Activated gamma-delta T cell (primary cell): ENCODE measurements around the gene PRPF19.

Source experiments
- DNase-seq: peaks from one replicate; lab custom pipeline; 2025; lab: John Stamatoyannopoulos, UW

Gene PRPF19

DNA sequence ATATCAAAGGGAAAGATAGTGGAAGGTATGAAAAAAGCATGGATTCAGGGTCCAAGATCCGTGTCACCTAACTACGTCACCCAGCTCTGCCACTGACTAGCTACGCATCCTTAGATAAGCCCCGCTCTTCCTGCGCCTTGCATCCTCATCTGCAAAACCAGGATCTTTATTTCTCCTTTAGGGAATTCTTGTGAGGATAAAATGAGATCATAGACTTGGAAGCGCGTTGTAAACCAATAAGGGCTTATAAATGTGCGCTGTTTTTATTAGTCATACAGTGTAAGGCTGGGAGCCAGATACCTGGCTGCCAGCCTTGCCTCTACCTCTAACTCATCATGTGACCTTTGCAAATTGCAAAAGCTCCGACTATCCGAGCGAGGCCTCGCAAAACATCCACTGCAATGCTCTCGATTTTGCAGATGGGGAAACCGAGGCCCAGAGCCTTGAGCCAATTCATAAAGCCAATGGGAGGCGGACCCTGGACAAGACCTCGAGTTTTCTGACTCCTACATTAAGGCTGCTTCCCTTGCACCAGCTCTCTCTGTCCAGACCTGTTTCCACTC is 753 bp downstream of the PRPF19 start:
- no peak for DNase-seq

- DNase-seq = no peak
These were observed 1.3 kb downstream of the PRPF19 start for GRCh38 chr11:60905047-60905446.

DNA sequence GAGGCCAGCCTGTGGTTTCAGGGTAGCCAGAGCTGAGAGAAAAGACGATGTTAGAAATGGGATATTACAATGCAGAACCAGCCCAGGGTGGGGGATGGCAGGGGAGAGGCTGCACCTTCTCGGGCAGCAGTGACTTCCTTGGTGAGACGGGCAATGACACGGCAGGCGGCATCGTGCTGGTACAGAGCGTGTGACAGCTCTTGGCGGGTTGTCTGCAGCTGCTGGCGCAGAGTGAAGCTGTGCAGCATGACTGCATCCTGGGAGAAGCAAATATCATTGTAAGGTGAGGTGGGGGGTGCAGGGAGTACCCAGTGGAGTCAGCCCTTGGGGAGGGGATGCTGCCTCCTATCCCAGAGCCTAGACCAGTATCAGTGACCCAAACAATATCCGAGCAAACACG is 3.8 kb downstream of the PRPF19 start:
- DNase-seq = no peak

DNA sequence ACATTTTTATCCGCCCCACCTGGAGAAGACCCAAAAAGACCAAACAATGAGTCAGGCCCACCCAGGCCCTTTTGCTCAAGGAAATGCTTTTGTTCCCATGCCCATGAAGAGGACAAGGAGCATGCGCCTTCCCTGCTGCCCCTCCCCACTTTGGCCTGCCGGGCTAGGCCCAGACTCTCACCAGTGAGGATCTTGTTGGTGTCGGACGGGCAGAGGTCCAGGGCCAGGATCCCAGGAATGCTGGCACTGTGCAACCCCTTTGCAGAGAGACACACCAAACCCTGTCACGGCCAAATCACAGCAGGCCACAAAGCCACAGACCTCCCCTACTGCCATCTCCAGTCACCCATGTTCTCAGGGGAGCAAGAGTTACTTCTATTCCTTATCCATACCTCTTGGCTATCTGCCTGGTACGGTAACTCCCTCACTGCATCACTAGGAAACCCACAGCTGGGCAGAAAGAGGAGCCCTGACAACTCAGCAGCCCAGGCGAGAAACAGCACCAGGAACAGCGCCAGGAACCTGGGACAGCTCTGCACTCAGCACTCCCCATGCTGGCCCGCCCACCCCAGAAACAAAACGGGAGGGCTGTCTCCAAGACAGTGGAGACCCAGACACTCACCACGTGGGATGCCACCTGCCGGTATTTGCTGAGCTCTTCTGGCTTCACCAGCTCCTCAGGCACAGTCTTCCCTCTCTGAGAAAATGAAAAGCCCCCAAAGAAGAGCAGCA is 5.5 kb downstream of the PRPF19 start:
- no peak for DNase-seq

GRCh38 chr11:60899977-60900376 is 6.4 kb downstream of the PRPF19 start:
- no peak for DNase-seq

- no peak for DNase-seq
These were observed 7.1 kb downstream of the PRPF19 start for GRCh38 chr11:60899046-60899936.

DNA sequence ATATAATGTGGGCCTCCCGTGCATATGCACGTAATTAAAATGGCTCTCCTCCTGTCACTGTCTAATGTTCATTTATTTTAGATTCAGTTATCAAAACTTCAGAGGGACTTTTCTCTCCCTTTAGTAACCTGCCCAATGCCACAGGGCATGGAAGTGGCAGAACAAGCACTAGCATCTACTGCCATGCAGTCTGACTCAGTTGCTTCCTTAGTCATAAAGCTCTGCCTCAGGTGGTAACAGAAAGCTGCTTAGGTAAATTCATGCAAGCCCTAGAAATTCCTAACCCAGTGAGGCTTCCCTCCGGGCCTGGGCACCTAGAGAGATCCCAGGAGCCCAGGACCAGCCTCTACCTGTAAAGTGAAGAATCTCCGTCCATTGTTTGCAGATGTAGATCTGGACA is 8.9 kb downstream of the PRPF19 start:
- no peak for DNase-seq

DNA sequence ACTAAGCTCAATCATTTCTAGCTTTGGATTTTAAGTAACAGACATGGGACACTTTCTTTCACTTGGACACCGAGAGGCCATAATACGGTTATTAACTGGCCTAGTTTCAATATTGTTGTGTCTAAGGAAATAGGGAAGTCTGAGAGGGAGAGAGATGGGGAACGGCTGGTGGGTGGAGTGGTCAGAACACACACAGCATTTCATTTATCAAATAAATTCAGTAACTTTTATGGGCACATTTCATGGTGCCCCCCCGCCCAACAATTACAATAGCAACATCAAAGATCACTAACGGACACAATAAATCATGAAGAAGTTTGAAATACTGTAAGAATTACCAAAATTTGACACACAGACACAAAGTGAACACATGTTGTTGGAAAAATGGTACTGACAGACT is 10.7 kb downstream of the PRPF19 start:
- no peak for DNase-seq

DNA sequence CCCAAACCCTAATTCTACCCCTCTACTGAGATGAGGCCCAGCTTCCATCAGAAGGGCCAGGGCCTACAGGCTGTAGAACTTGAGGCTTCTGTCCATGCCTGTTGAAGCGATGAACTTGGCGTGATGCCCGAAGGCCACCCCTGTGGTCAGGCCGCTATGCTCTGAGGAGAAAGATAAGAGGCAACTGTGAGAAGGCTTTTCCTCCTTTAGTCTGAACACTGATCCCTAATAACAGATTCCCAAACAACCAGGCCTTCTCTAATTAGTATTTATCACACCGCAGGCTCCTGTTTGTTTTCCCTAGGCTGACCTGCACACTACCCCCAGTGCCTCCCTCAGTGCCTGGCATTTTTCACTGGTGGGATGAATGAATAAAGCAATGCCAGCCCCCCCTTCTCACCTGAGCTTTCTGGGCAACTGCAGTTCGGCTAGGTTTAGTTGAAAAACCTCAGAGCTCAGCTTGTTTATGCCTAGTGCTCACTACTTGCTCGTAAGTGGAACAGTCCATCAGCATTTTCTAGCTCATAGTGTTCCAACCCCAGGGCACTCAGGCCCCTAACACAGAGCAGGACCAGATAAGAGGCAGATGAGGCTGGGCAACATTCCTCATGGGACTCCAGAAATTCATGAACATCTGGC is 15.2 kb downstream of the PRPF19 start:
- DNase-seq = no peak

- DNase-seq = no peak
These were observed 15.7 kb downstream of the PRPF19 start for GRCh38 chr11:60890696-60891095.

GRCh38 chr11:60889869-60890311 is 16.5 kb downstream of the PRPF19 start:
- no peak for DNase-seq

- DNase-seq = no peak
These were observed 18.8 kb downstream of the PRPF19 start for GRCh38 chr11:60887556-60887955.

DNA sequence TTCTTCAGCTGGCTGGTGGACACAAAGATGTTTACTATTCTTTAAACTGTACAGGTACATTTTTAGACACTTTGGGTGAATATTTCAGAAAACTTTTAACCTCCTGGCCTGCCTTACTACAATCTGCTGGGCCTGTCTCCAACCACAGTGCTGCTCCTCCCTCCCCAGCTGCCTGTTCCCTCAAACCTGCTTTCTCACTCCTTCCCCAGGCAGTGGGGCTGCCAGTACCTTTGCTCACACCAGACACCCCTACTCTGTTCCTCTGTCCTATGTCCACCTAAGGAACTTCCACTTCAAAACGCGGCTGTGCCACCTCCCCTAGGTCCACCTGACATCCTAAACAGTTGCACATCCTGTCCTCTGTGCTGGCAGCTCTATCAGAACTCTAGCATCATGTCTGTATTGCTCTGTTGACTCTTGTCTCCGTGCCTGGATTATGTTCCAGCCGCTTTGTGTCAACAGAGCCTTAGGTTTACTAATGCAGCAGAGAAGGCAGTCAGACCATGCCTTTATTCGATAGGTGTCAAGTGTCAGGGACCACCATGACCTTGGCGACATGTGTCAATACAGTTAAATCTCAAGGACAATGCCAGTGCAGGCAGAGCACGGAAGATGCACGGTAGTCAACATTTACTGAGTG is 25.6 kb downstream of the PRPF19 start:
- DNase-seq = no peak

GRCh38 chr11:60879971-60880588 is 26.3 kb downstream of the PRPF19 start:
- DNase-seq = no peak

DNA sequence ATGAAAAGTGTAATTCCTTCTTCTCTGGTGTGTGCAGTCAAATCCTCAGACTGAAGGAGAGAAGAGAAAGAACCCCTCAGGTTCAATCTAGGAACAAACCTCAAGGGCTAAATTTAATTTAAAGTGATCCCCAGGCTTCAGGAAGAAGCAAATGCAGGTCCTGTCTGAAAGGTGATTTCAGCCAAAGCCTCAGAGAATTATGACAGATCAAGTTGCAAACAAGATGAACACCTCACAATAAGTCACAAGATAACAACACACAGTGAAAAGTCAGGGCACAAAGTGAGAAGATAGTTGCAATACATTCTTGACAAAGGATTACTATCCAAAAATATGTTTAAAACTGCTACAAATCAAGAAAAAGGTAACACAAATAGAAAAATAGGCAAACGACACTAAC is 27.3 kb downstream of the PRPF19 start:
- DNase-seq = no peak

- no peak for DNase-seq
These were observed 27.9 kb downstream of the PRPF19 start for GRCh38 chr11:60878245-60879101.

DNA sequence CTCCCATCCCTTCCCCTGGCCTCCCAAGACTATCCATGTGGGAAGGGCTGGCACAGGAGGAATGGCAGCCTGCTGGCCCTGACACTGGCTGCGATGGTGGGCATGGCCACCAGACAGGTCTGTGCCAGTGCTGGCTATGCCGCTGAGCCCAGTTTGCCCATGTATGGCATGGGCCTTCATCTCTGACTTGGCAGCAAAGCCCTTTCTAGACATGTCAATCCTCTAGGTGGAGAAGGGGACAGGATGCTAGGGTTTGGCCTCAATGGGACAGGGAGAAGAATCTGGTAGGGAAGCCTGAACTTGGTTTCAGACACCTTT is 30.3 kb downstream of the PRPF19 start:
- no peak for DNase-seq

GRCh38 chr11:60875366-60876167 is 30.8 kb downstream of the PRPF19 start:
- DNase-seq = no peak

DNA sequence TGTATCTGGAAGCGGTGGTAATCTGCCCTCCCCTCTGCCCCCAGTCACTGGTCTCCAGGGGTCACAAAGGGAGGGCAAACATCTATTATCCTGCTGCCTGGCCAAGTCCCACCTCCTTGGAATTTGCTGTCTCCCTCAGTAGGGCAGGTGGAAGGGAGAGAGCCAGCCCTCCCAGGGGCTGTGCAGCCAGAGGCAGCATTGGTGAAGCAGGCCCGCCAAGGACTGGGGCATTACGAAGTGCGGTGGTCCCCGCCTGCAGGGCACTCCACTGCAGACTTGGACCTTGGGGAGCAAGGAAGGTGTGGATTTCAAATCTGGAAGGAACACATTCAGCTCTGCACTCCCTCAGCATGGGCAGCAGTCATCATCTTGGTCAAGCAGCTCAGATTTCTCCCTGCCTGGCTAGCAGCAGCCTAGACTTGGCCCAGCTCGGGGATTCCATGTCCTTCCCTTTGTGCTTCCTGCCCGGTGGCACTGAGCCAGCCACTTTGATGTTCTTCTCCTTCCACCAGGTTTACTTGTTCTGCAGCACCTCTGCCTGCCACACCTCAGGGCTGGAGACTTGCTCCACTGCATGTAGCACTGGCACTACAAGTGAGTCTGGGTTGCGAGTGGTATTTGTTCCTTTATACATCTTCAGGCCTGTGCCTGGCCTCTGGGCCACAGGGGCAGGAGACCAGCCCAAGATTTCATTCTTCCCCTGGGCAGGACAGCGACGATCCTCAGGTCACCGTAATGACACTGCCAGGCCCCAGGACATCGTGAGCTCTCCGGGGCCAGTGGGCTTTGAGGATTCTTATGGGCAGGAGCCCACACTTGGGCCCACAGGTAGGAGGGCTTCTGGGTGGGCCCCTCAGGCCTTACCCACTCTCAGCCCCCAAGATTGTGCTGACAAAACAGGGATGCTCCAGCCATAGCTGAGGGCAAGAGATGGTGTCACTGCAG is 31.7 kb downstream of the PRPF19 start:
- DNase-seq = no peak
